Liver (tissue), 9 donors: Measurements from ENCODE around the gene PRPF18. TPM values are rescaled to one million over a fixed set of nuclear protein-coding genes. Genes with fewer than 3 reads are reported as not detected.

Source experiments
- DNase-seq: peaks from one replicate; pipeline ENCODE4 v3.0.0-alpha.2; 2017; ENCODE audit warnings: low spot score
- H3K27ac ChIP-seq, 2 donors: one replicate each; pipeline ENCODE4 v1.7.0; 2013; ENCODE audit warnings: inconsistent platforms in 2 of 2, low read length in 2 of 2, control low read depth in 1 of 2, low read depth in 1 of 2, mild to moderate bottlenecking in 1 of 2
- H3K27me3 ChIP-seq, 4 donors: one replicate each; pipeline versions ENCODE4 v1.6.1 to v1.7.0; 2013; ENCODE audit warnings: low read length in 3 of 4, inconsistent platforms in 1 of 4, mild to moderate bottlenecking in 1 of 4, moderate library complexity in 1 of 4; ENCODE audit not compliant: control insufficient read depth in 4 of 4, insufficient read depth in 4 of 4
- H3K36me3 ChIP-seq, 4 donors: one replicate each; pipeline versions ENCODE4 v1.6.1 to v1.7.0; 2013; ENCODE audit warnings: low read length in 3 of 4, mild to moderate bottlenecking in 3 of 4, low read depth in 1 of 4, moderate library complexity in 1 of 4; ENCODE audit not compliant: control insufficient read depth in 4 of 4, insufficient read depth in 3 of 4
- H3K4me1 ChIP-seq, 4 donors: one replicate each; pipeline versions ENCODE4 v1.6.1 to v1.7.0; 2013; ENCODE audit warnings: low read length in 3 of 4, mild to moderate bottlenecking in 3 of 4, moderate library complexity in 1 of 4; ENCODE audit not compliant: control insufficient read depth in 4 of 4, insufficient read depth in 4 of 4
- H3K4me3 ChIP-seq, 3 donors: one replicate each; pipeline versions ENCODE4 v1.6.1 to v1.7.0; 2013; ENCODE audit warnings: low read length in 3 of 3, control low read depth in 1 of 3, low read depth in 1 of 3, mild to moderate bottlenecking in 1 of 3
- H3K9ac ChIP-seq, 2 donors: one replicate each; pipeline ENCODE4 v1.7.0; 2013; ENCODE audit warnings: low read length in 2 of 2, mild to moderate bottlenecking in 2 of 2, moderate library complexity in 2 of 2, control low read depth in 1 of 2, low read depth in 1 of 2
- H3K9me3 ChIP-seq, 4 donors: one replicate each; pipeline versions ENCODE4 v1.6.1 to v1.7.0; 2013; ENCODE audit warnings: low read length in 3 of 4; ENCODE audit not compliant: control insufficient read depth in 4 of 4
- ATF3 ChIP-seq: IDR thresholded peaks from 2 replicates; pipeline ENCODE4 v1.6.1; 2016; ENCODE audit warnings: antibody characterized with exemption
- CTCF ChIP-seq: fragments of 150-350 bp; IDR thresholded peaks from 2 replicates; pipeline ENCODE4 v1.5.1; 2017; ENCODE audit warnings: improper control_type of control experiment, low read depth, low read length; ENCODE audit not compliant: missing input control
- EGR1 ChIP-seq, 2 donors: IDR thresholded peaks; 2 replicates each; pipeline ENCODE4 v1.6.1; 2016 to 2018; ENCODE audit warnings: antibody characterized with exemption in 2 of 2, low read depth in 2 of 2
- FOXA1 ChIP-seq: IDR thresholded peaks from 2 replicates; pipeline ENCODE4 v1.6.1; 2016; ENCODE audit warnings: antibody characterized with exemption
- FOXA2 ChIP-seq: IDR thresholded peaks from 2 replicates; pipeline ENCODE4 v1.6.1; 2016; ENCODE audit warnings: antibody characterized with exemption
- GABPA ChIP-seq, 2 donors: IDR thresholded peaks in 1 of 2; conservative IDR thresholded peaks in 1 of 2; 2 replicates each; pipeline ENCODE4 v1.6.1; 2016; ENCODE audit warnings: antibody characterized with exemption in 2 of 2, mild to moderate bottlenecking in 1 of 2, moderate library complexity in 1 of 2
- HNF4A ChIP-seq, 2 donors: conservative IDR thresholded peaks; 2 replicates each; pipeline ENCODE4 v1.6.1; 2016; ENCODE audit warnings: antibody characterized with exemption in 2 of 2, mild to moderate bottlenecking in 2 of 2
- HNF4G ChIP-seq: IDR thresholded peaks from 2 replicates; pipeline ENCODE4 v1.6.1; 2016; ENCODE audit warnings: antibody characterized with exemption
- JUND ChIP-seq, 2 donors: IDR thresholded peaks; 2 replicates each; pipeline ENCODE4 v1.6.1; 2016; ENCODE audit warnings: antibody characterized with exemption in 2 of 2
- MAX ChIP-seq: IDR thresholded peaks from 2 replicates; pipeline ENCODE4 v1.6.1; 2016; ENCODE audit warnings: antibody characterized with exemption
- NR2F2 ChIP-seq: IDR thresholded peaks from 2 replicates; pipeline ENCODE4 v1.6.1; 2016; ENCODE audit warnings: antibody characterized with exemption
- RAD21 ChIP-seq, 2 donors: IDR thresholded peaks; 2 replicates each; pipeline ENCODE4 v1.6.1; 2016; ENCODE audit warnings: antibody characterized with exemption in 2 of 2, mild to moderate bottlenecking in 2 of 2
- REST ChIP-seq: IDR thresholded peaks from 2 replicates; pipeline ENCODE4 v1.6.1; 2016; ENCODE audit warnings: antibody characterized with exemption, mild to moderate bottlenecking
- RXRA ChIP-seq, 2 donors: IDR thresholded peaks; 2 replicates each; pipeline ENCODE4 v1.6.1; 2017 to 2018; ENCODE audit warnings: antibody characterized with exemption in 2 of 2, mild to moderate bottlenecking in 1 of 2
- SP1 ChIP-seq: IDR thresholded peaks from 2 replicates; pipeline ENCODE4 v1.6.1; 2018; ENCODE audit warnings: antibody characterized with exemption, mild to moderate bottlenecking
- TAF1 ChIP-seq: conservative IDR thresholded peaks from 2 replicates; pipeline ENCODE4 v1.6.1; 2016; ENCODE audit warnings: antibody characterized with exemption, mild to moderate bottlenecking
- YY1 ChIP-seq: IDR thresholded peaks from 2 replicates; pipeline ENCODE4 v1.6.1; 2016; ENCODE audit warnings: antibody characterized with exemption, mild to moderate bottlenecking
- ZBTB33 ChIP-seq: IDR thresholded peaks from 2 replicates; pipeline ENCODE4 v1.6.1; 2016; ENCODE audit warnings: antibody characterized with exemption
- WGBS: extraction: QIAGEN DNeasy Blood & Tissue Kit; methylation state at CpG from one replicate; pipeline ENCODE4 v1.1.7; 2013; 5-methylcytosine and 5-hydroxymethylcytosine counted together
- polyA plus RNA-seq, 2 donors: library from polyadenylated mRNA; stranded (reverse) in 1 of 2; unstranded in 1 of 2; fragments of 200-250 nt in 1 of 2; fragments of >200 nt in 1 of 2; fragmentation: Nextera tagmentation in 1 of 2; extraction: Ambion mirVana in 1 of 2; gene quantifications; one replicate each; pipeline versions ENCODE4 v1.2.1 to v1.2.3, GENCODE V29; 2013 to 2015
- total RNA-seq, 2 donors: library from RNA; depleted of rRNA; stranded (reverse); fragments of >200 nt; gene quantifications; one replicate each; pipeline ENCODE4 v1.2.3, GENCODE V29; 2014
- donor health status: healthy.
- donor health status: healthy.
- donor health status: healthy.
- donor health status: healthy.
- donor health status: healthy.

PRPF18 gene
- total and polyA plus RNA-seq, 4 donors, result 10.0 to 28.3 (median 14.5) TPM

GRCh38 chr10:13542533-13542932 is 44.2 kb upstream of the PRPF18 start:
- Histone ChIP-seq H3K36me3 (no peaks in the 10 kb centered on the region), H3K9ac (no peak overlapping the region), H3K27me3 (peaks cover 0 to 2% (median 0%) of the 10 kb centered on the region in 4 donors), H3K27ac (no peak overlapping the region), H3K9me3 (no peaks in the 10 kb centered on the region), H3K4me1 (no peaks in the 10 kb centered on the region), H3K4me3 (no peak overlapping the region)
- no peak for DNase-seq
- 77% methylated on average over 5 of the region's 5 CpGs for WGBS
- TF ChIP-seq HNF4G (no peak), REST (no peak), GABPA (IDR thresholded peaks at IDR 0.05 in 1 of 2, conservative IDR thresholded peaks at IDR 0.05 in 1 of 2) (no peak), NR2F2 (no peak), SP1 (no peak), HNF4A (conservative IDR thresholded peaks at IDR 0.05) (no peak)

- Histone ChIP-seq H3K27me3 (peaks cover 0 to 3% (median 0%) of the 10 kb centered on the region in 4 donors), H3K4me3 (no peak overlapping the region), H3K9me3 (peaks cover 0 to 7% (median 4%) of the 10 kb centered on the region in 4 donors), H3K4me1 (no peaks in the 10 kb centered on the region), H3K9ac (no peak overlapping the region), H3K27ac (no peak overlapping the region), H3K36me3 (no peaks in the 10 kb centered on the region)
- DNase-seq, result no peak
- TF ChIP-seq FOXA2 (no peak), HNF4G (no peak), RXRA (IDR thresholded peaks at IDR 0.05) (no peak), TAF1 (no peak), HNF4A (conservative IDR thresholded peaks at IDR 0.05) (no peak), EGR1 (IDR thresholded peaks at IDR 0.05; ENCODE audit: low read depth in 2 of 2) (no peak), JUND (IDR thresholded peaks at IDR 0.05) (no peak), RAD21 (IDR thresholded peaks at IDR 0.05) (no peak), YY1 (no peak), ZBTB33 (no peak), SP1 (no peak), ATF3 (no peak), FOXA1 (no peak), REST (no peak), GABPA (IDR thresholded peaks at IDR 0.05 in 1 of 2, conservative IDR thresholded peaks at IDR 0.05 in 1 of 2) (no peak), CTCF (no peak), MAX (no peak)
- 82% methylated on average over 2 of the region's 2 CpGs for WGBS
These were observed 36.0 kb upstream of the PRPF18 start for GRCh38 chr10:13550802-13551201.
